ENCODE results near the gene INA. TPM values are rescaled to one million over a fixed set of nuclear protein-coding genes. Genes with fewer than 3 reads are reported as not detected.
A peak's percentile ranks its signal among the peaks of the same experiment; 100 is the strongest.

Gene INA
- total RNA-seq, 1 experiment from 2014 or later, result 1.9 TPM

DNA sequence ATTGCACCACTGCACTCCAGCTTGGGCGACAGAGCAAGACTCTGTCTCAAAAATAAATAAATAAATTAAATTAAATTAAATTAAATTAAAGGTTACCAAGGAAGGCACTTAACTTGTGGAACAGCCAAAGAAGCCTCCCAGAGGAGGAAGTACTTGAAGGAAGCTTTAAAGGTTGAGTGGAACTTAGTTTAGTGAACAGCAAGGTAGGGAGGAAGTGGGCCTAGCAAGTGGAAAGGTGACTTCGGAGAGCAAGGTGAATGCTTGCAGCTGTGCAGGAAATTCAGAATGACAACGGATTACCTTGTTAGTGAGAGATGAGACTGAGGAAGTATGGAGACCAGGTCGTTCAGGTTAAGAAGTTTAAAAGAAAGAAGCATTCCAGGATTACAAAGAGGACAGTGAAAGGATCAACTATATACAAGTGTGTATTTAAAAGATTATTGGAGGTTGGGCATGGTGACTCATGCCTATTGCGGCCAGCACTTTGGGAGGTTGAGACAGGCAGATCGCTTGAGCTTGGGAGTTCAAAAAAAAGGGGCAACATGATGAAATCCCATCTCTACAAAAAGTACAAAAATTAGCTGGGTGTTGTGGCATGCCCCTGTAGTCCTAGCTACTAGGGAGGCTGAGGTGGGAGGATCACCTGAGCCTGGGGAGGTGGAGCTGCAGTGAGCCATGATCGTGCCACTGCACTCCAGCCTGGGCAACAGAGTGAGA lies 44.0 kb upstream of the INA start:
- H3K36me3 Mint-ChIP-seq (ENCODE audit: insufficient read depth, unreplicated experiment), result no peaks in the 10 kb centered on the region
- H3K4me1 Mint-ChIP-seq (ENCODE audit: low read depth, unreplicated experiment), result peaks cover 17% of the 10 kb centered on the region
- H3K27me3 Mint-ChIP-seq (ENCODE audit: unreplicated experiment), result no peaks in the 10 kb centered on the region
- DNase-seq, result no peak
- no peaks in the 10 kb centered on the region for H3K9me3 Mint-ChIP-seq (ENCODE audit: low read depth, unreplicated experiment)
- CTCF ChIA-PET, result interaction anchor here (0.9 to 1.3 kb wide), 3 partner anchors 8 to 41 kb away, joined by 3 read pairs; no protein-coding TSS in a partner anchor
- TF ChIP-seq, protein P1, sequence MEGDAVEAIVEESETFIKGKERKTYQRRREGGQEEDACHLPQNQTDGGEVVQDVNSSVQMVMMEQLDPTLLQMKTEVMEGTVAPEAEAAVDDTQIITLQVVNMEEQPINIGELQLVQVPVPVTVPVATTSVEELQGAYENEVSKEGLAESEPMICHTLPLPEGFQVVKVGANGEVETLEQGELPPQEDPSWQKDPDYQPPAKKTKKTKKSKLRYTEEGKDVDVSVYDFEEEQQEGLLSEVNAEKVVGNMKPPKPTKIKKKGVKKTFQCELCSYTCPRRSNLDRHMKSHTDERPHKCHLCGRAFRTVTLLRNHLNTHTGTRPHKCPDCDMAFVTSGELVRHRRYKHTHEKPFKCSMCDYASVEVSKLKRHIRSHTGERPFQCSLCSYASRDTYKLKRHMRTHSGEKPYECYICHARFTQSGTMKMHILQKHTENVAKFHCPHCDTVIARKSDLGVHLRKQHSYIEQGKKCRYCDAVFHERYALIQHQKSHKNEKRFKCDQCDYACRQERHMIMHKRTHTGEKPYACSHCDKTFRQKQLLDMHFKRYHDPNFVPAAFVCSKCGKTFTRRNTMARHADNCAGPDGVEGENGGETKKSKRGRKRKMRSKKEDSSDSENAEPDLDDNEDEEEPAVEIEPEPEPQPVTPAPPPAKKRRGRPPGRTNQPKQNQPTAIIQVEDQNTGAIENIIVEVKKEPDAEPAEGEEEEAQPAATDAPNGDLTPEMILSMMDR (IDR thresholded peaks at IDR 0.05; ENCODE audit: unreplicated experiment), result no peak
- intact Hi-C loops (cut with micrococcal nuclease; ENCODE audit: unreplicated experiment), result loop anchor here (2.0 kb wide), 1 partner anchor 42 kb away; no protein-coding TSS in a partner anchor
- H3K4me3 Mint-ChIP-seq (ENCODE audit: low read depth, unreplicated experiment), result peak overlapping the region; percentile 13
- no TSS peak for BruUV-seq (replicated peaks)
- peak overlapping the region; percentile 79 for H3K27ac Mint-ChIP-seq (ENCODE audit: unreplicated experiment)

DNA sequence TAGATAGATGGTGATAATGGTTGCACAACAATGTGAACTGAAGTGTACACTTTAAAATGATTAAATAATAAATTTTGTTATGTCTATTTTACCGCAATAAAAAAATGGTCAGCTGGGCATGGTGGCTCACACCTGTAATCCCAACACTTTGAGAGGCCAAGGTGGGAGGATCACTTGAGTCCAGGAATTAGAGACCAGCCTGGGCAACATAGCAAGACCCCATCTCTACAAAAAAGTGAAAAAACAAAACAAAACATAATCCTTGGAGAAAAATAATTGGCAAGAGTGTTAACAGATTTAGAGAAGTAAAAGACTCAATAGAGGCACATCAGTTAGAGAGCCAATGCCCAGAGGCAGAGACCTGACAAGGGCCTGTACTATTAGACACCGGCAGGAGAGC lies 41.2 kb upstream of the INA start:
- TF ChIP-seq, protein P1 (IDR thresholded peaks at IDR 0.05; ENCODE audit: unreplicated experiment), result no peak

DNA sequence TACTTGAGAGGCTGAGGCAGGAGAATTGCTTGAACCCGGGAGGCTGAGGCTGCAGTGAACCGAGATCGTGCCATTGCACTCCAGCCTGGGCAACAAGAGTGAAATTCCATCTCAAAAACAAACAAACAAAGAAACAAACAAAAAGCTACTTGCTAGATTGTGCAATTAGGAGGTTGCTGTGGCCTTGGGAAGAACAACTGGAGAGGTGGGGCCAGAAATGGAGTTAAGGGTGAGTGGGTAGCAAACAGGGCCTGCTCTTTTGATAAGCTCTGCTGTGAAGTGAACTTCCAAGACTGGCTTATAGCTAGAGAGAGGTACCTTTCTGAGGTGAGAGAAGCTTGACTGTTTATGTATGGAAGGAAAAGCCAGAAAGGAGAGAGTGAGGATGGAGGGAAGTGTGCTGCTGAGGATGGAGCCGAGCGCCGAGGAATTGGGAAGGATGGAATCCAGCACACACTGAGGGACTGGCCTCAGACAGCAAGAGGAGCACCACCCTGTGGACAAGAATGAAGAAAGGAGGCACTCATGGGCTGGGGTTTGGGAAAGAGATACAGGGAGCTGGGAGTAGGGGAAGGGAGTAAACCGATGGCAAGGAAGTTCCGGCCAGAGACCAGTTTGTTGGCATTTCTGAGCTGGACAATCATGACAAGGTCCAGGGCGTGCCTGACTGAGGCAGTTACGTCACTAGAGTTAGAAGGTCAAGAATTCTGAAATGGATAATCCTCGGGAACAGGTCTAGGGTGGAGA lies 38.3 kb upstream of the INA start:
- Mint-ChIP-seq H3K27me3 (ENCODE audit: unreplicated experiment) (no peaks in the 10 kb centered on the region), H3K9me3 (ENCODE audit: low read depth, unreplicated experiment) (no peaks in the 10 kb centered on the region), H3K27ac (ENCODE audit: unreplicated experiment) (peak overlapping the region; percentile 100), H3K4me3 (ENCODE audit: low read depth, unreplicated experiment) (peak overlapping the region; percentile 60), H3K4me1 (ENCODE audit: low read depth, unreplicated experiment) (peaks cover 26% of the 10 kb centered on the region), H3K36me3 (ENCODE audit: insufficient read depth, unreplicated experiment) (peaks cover 30% of the 10 kb centered on the region)
- BruUV-seq (replicated peaks), result no TSS peak
- TF ChIP-seq, protein P1 (IDR thresholded peaks at IDR 0.05; ENCODE audit: unreplicated experiment), result peak; percentile 41
- CTCF ChIA-PET, result interaction anchor here (0.6 to 2.5 kb wide), 11 partner anchors 8 to 988 kb away, joined by 3 to 18 read pairs (median 4); partner anchors contain the start of genes CNNM2 and NT5C2
- intact Hi-C loops (cut with micrococcal nuclease; ENCODE audit: unreplicated experiment), result no loop called here
- DNase-seq, result peak; percentile 80

More for the DNA sequence above, 41.2 kb upstream of the INA start:
- no peaks in the 10 kb centered on the region for H3K27me3 Mint-ChIP-seq (ENCODE audit: unreplicated experiment)
- BruUV-seq (replicated peaks), result no TSS peak
- peaks cover 42% of the 10 kb centered on the region for H3K4me1 Mint-ChIP-seq (ENCODE audit: low read depth, unreplicated experiment)
- no peak for DNase-seq
- intact Hi-C loops (cut with micrococcal nuclease; ENCODE audit: unreplicated experiment), result no loop called here
- CTCF ChIA-PET, result no interaction called here
- no peak overlapping the region for H3K4me3 Mint-ChIP-seq (ENCODE audit: low read depth, unreplicated experiment)
- no peak overlapping the region for H3K27ac Mint-ChIP-seq (ENCODE audit: unreplicated experiment)
- H3K36me3 Mint-ChIP-seq (ENCODE audit: insufficient read depth, unreplicated experiment), result peaks cover 21% of the 10 kb centered on the region
- H3K9me3 Mint-ChIP-seq (ENCODE audit: low read depth, unreplicated experiment), result no peaks in the 10 kb centered on the region

DNA sequence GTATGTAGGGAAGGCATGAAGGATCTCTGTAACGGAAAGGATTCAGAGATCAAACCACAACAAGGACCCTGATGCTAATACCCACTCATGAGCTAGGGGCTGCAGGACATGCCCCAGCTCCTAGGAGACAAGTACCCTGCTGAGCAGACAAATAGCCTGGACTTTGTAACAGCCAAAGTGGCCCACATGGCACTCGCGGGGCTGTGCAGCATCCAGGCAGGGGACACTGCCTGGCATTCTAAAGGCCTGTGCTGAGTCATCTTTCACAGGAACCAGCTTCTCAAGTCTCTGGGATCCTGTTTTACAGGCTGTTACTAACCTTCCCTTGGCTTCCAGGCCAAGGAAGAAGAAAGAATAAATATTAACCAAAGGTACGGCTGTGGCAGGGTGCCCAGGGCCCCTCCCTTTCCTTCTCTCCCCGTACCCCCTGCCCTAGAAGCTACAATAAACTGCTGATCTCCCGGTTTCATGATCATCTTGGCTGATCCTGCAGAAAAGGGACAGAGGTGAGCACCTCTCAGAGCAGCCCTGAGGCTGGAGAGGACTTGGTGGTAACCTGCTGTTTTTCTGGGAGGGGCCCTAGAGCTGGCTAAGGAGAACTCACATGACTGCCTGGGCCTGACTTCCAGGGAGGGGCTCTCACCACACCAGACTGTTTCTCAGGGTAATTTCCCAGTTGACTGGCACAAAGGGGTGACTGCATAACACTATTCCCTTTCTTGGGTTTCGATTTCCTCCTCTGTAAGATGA lies 35.5 kb upstream of the INA start:
- no peaks in the 10 kb centered on the region for H3K27me3 Mint-ChIP-seq (ENCODE audit: unreplicated experiment)
- H3K36me3 Mint-ChIP-seq (ENCODE audit: insufficient read depth, unreplicated experiment), result peaks cover 30% of the 10 kb centered on the region
- peak overlapping the region; percentile 66 for H3K4me3 Mint-ChIP-seq (ENCODE audit: low read depth, unreplicated experiment)
- intact Hi-C loops (cut with micrococcal nuclease; ENCODE audit: unreplicated experiment), result loop anchor here (2.0 to 10.0 kb wide), 2 partner anchors 49 to 127 kb away; partner anchors contain the start of gene NT5C2
- BruUV-seq (replicated peaks), result TSS peak; percentile 76
- TF ChIP-seq, protein P1 (IDR thresholded peaks at IDR 0.05; ENCODE audit: unreplicated experiment), result no peak
- CTCF ChIA-PET, result interaction anchor here (0.5 to 2.9 kb wide), 8 partner anchors 8 to 323 kb away, joined by 3 to 8 read pairs (median 4); partner anchors contain the start of genes CNNM2 and NT5C2
- H3K9me3 Mint-ChIP-seq (ENCODE audit: low read depth, unreplicated experiment), result no peaks in the 10 kb centered on the region
- peak overlapping the region; percentile 100 for H3K27ac Mint-ChIP-seq (ENCODE audit: unreplicated experiment)
- peaks cover 36% of the 10 kb centered on the region for H3K4me1 Mint-ChIP-seq (ENCODE audit: low read depth, unreplicated experiment)
- peak; percentile 82 for DNase-seq

All from Calu3 (cell line).